RWPE2 (cell line): ENCODE data around the gene MYMK.

Source experiments
- ATAC-seq: fragments of 200-7000 bp; cut with Tn5 transposase; 3 replicates; pipeline ENCODE4 v1.9.1; 2021; ENCODE audit warnings: low read depth
- DNase-seq: peaks from one replicate; pipeline ENCODE4 v3.0.0-alpha.2; 2020; ENCODE audit warnings: low spot score
- H3K27ac ChIP-seq: fragments of 450-650 bp; 2 replicates; pipeline ENCODE4 v1.5.1; 2017; ENCODE audit warnings: mild to moderate bottlenecking; ENCODE audit not compliant: poor library complexity, severe bottlenecking
- H3K27me3 ChIP-seq: fragments of 250-450 bp; sonication (Bioruptor Pico); 2 replicates; pipeline ENCODE4 v1.5.1; 2021; ENCODE audit warnings: mild to moderate bottlenecking, moderate library complexity; ENCODE audit not compliant: insufficient read depth, poor library complexity, severe bottlenecking
- H3K36me3 ChIP-seq: fragments of 250-450 bp; sonication (Bioruptor Pico); 2 replicates; pipeline ENCODE4 v1.5.1; 2020; ENCODE audit warnings: low read depth, mild to moderate bottlenecking, moderate library complexity
- H3K4me1 ChIP-seq: fragments of 250-450 bp; sonication (Bioruptor Pico); 2 replicates; pipeline ENCODE4 v1.5.1; 2021; ENCODE audit warnings: mild to moderate bottlenecking, moderate library complexity; ENCODE audit not compliant: insufficient read depth, poor library complexity, severe bottlenecking
- H3K4me3 ChIP-seq: fragments of 250-450 bp; sonication (Bioruptor Pico); 2 replicates; pipeline ENCODE4 v1.5.1; 2021; ENCODE audit warnings: mild to moderate bottlenecking, moderate library complexity; ENCODE audit not compliant: severe bottlenecking
- H3K9me3 ChIP-seq: fragments of 250-450 bp; sonication (Bioruptor Pico); 2 replicates; pipeline ENCODE4 v1.5.1; 2021; ENCODE audit warnings: mild to moderate bottlenecking, moderate library complexity; ENCODE audit not compliant: severe bottlenecking
- TF ChIP-seq, protein P1 (sequence below): fragments of 450-650 bp; IDR thresholded peaks from one replicate; pipeline ENCODE4 v1.5.1; 2017; ENCODE audit warnings: mild to moderate bottlenecking, moderate library complexity; ENCODE audit not compliant: poor library complexity, severe bottlenecking

Gene MYMK

DNA sequence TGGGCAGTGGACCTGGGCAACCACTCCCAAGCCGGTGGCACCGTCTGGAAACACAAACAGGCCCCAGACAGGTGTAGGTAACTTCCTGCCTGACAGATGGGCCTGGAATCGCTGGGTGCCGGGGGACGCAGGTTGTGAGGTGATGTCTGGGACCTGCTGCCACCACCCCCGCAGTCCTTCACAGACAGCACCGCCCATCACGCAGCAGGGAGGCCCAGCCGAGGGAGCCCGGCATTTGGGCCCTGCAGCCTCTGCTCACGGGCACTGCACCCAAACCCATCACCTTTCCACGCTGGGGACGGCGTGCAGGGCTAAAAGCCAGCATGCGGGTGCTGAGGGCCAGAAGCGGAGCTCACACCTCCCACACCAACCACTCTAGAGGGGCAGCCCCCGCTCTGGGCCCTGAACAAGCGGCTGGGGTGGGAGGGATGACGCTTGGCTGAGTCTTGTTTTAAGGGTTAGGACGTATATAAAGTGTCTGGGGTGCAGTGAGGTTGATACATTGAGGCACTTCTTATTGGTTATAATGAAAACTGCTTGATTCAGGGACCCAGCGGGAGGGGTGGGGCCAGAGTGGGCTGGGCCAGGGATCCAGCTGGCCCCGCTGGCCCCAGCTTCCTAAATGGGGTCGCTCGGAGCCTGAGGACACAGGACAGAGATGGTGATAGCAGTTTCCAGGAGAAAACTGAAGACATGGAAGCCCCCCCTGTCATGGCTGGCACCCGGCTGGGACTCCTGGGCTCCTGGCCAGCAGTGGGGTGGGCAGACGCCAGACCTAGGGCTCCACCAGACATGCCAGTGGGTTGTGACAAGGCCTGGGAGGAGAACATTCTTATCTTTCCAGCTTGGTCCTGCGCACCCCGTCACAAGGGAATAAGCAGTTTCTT, 11.3 kb downstream of the MYMK start:
- TF ChIP-seq, protein P1, sequence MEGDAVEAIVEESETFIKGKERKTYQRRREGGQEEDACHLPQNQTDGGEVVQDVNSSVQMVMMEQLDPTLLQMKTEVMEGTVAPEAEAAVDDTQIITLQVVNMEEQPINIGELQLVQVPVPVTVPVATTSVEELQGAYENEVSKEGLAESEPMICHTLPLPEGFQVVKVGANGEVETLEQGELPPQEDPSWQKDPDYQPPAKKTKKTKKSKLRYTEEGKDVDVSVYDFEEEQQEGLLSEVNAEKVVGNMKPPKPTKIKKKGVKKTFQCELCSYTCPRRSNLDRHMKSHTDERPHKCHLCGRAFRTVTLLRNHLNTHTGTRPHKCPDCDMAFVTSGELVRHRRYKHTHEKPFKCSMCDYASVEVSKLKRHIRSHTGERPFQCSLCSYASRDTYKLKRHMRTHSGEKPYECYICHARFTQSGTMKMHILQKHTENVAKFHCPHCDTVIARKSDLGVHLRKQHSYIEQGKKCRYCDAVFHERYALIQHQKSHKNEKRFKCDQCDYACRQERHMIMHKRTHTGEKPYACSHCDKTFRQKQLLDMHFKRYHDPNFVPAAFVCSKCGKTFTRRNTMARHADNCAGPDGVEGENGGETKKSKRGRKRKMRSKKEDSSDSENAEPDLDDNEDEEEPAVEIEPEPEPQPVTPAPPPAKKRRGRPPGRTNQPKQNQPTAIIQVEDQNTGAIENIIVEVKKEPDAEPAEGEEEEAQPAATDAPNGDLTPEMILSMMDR: no peak
- H3K27me3 ChIP-seq: no peaks in the 10 kb centered on the region
- no peaks in the 10 kb centered on the region for H3K36me3 ChIP-seq
- H3K4me1 ChIP-seq: peaks cover 4% of the 10 kb centered on the region
- DNase-seq (no peak), ATAC-seq (no peak)
- no peak overlapping the region for H3K27ac ChIP-seq
- no peaks in the 10 kb centered on the region for H3K9me3 ChIP-seq
- H3K4me3 ChIP-seq: no peak overlapping the region

DNA sequence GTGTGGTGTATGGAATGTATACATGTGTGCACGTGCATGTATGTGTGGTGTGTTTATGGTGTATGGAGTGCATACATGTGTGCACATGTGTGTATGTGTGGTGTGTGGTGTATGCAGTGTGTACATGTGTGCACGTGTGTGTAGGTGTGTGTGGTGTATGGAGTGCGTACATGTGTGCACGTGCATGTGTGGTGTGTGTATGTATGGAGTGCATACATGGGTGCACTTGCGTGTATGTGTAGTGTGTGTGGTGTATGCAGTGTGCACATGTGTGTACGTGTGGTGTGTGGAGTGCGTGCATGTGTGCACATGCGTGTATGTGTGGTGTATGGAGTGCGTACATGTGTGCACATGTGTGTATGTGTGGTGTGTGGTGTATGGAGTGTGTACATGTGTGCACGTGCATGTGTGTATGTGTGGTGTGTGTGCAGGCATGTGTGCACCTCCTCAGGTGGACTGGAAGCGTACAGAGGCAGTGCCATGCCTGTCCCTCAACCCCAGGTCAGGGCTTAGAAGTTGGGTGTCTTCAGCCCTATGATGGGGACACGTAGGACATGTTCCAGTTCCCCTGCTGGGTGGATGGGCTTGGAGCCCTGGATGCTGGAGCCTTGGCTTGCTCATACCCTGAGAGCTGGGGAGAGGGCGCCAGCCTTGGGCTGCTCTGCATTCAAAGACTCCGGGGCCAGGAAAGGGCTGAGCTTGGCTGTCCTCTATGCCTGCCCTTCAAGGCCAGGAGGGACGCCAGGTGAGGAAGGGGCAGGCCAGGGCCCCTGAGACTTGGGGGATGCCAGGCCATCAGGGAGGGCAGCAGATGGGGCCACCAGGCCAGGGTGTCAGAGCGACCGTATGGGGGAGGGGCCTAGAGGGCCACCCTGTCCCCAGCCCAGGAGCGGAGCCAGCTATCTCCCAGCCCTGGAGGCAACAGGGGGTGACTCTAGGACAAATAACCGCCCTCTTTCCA, 12.2 kb downstream of the MYMK start:
- TF ChIP-seq, protein P1: no peak

DNA sequence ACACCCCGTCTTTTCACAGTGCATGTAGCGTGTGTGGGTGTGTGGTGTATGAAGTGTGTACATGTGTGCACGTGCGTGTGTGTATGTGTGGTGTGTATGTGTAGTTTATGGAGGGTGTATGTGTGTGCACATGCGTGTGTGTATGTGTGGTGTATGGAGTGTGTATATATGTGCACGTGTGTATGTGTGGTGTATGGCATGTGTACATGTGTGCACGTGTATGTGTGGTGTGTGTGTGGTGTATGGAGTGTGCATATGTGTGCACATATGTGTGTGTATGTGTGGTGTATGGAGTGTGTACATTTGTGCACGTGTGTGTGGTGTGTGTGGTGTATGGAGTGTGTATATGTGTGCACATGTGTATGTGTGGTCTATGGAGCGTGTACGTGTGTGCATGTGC, 13.2 kb downstream of the MYMK start:
- ATAC-seq: no peak
- peaks cover 4% of the 10 kb centered on the region for H3K4me1 ChIP-seq
- no peak for DNase-seq
- no peaks in the 10 kb centered on the region for H3K36me3 ChIP-seq
- no peak overlapping the region for H3K4me3 ChIP-seq
- TF ChIP-seq, protein P1: no peak
- no peak overlapping the region for H3K27ac ChIP-seq
- no peaks in the 10 kb centered on the region for H3K9me3 ChIP-seq
- no peaks in the 10 kb centered on the region for H3K27me3 ChIP-seq

More for the DNA sequence above, 12.2 kb downstream of the MYMK start:
- no peaks in the 10 kb centered on the region for H3K9me3 ChIP-seq
- no peaks in the 10 kb centered on the region for H3K36me3 ChIP-seq
- no peak for ATAC-seq
- peaks cover 4% of the 10 kb centered on the region for H3K4me1 ChIP-seq
- H3K27me3 ChIP-seq: no peaks in the 10 kb centered on the region
- no peak overlapping the region for H3K27ac ChIP-seq
- DNase-seq: no peak
- H3K4me3 ChIP-seq: no peak overlapping the region

DNA sequence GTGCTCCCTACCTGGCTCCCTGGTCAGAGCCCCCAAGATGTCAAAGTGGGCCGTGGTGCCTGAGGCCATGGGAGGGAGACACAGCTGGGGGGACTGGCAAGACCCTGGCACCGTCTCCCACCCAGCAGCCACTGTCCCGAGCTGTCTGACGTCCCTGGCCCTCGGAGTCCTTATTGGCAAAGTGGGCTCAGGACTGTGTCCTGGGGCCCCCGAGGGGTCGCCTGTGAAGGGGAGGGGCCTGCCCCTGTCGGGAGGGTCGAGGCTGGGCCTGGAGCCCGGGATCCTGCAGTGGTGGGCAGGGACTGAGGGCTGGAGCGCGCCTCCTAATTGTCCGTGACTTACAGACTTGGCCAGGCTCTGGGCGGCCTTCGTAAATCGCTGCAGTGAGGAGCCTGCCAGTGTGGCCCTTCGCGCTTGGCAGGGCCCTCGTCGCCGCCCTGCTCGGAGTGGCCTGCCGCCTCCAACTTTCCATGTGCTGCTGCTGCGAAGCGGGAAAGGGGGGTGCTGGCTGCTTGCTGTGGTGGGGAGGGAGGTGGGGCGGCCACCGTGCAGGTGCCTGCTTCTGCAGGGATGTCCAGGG, 13.7 kb downstream of the MYMK start:
- Histone ChIP-seq H3K27ac (no peak overlapping the region), H3K27me3 (no peaks in the 10 kb centered on the region), H3K36me3 (no peaks in the 10 kb centered on the region), H3K4me3 (no peak overlapping the region), H3K9me3 (no peaks in the 10 kb centered on the region), H3K4me1 (peaks cover 4% of the 10 kb centered on the region)
- TF ChIP-seq, protein P1: no peak
- no peak for DNase-seq
- no peak for ATAC-seq
